HCT116 (cell line): ENCODE data around the gene KCNH6. TPM values are rescaled to one million over a fixed set of nuclear protein-coding genes. Genes with fewer than 3 reads are reported as not detected.

Experiments used
- ATF3 ChIP-seq: IDR thresholded peaks from 2 replicates; pipeline ENCODE4 v1.6.1; 2012
- CBX3 ChIP-seq: IDR thresholded peaks from 2 replicates; pipeline ENCODE4 v1.6.1; 2012; ENCODE audit warnings: low read depth
- EZH2phosphoT487 ChIP-seq: fragments of 200-600 bp; IDR thresholded peaks from 2 replicates; pipeline ENCODE4 v1.6.1; 2018; ENCODE audit warnings: antibody characterized with exemption, borderline replicate concordance
- POLR2AphosphoS5 ChIP-seq: IDR thresholded peaks from 2 replicates; pipeline ENCODE4 v1.6.1; 2011; ENCODE audit warnings: mild to moderate bottlenecking, low read depth, low read length, moderate library complexity
- RAD21 ChIP-seq: IDR thresholded peaks from 2 replicates; pipeline ENCODE4 v1.6.1; 2012; ENCODE audit warnings: low read depth, mild to moderate bottlenecking
- REST ChIP-seq: IDR thresholded peaks from 2 replicates; pipeline ENCODE4 v1.6.1; 2012; ENCODE audit warnings: low read depth
- SIN3A ChIP-seq: IDR thresholded peaks from 2 replicates; pipeline ENCODE4 v1.6.1; 2012; ENCODE audit warnings: low read depth
- total RNA-seq: library from RNA; stranded (reverse); gene quantifications from one replicate; pipeline ENCODE4 v1.2.1, GENCODE V29; 2021; ENCODE audit not compliant: unreplicated experiment
- TF ChIP-seq, protein P1 (sequence below): IDR thresholded peaks from 2 replicates; pipeline ENCODE4 v1.6.1; 2011; ENCODE audit warnings: mild to moderate bottlenecking, low read length, moderate library complexity; ENCODE audit not compliant: insufficient replicate concordance; ENCODE audit errors: extremely low read depth

Gene KCNH6
- total RNA-seq, 1 experiment from 2014 or later = not detected

DNA sequence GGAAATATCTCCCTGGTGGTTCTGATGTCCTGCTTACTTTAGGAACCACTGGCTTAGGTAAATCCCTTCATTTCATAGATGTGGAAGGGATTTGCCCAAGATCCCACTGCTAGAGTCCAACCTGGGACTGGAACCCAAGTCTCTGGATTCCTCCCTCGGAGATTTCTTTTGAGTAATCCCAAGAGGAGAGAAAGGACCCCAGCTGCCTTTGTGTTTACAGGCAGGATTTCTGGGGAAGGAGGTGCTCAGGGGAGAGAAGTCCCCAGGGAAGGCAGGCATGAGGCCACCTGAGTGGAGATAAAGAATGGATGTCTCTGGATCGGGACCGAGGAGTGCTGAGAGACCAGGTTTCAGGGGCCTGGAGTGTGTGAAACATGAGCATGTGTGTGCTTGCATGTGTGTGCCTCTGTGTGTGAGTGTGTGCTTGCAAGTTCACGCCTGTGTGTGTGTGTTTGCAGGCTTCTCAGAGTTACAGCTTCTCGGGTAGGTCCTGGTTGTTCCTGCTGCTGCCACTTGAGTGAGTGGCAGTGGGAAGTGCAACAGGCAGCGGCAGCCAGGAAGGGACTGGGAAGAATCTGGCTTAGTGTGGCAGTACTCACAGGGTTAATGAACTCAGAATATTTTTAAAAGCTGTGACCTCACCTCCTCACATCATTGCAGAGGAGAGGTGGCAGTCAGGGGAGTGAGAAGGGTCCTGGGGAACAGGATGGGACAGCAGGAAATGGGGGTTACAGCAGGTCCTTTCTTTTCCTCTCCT lies 2.2 kb downstream of the KCNH6 start (continued):
- no peak for TF ChIP-seq ATF3
- no peak for TF ChIP-seq REST
- TF ChIP-seq, protein P1, sequence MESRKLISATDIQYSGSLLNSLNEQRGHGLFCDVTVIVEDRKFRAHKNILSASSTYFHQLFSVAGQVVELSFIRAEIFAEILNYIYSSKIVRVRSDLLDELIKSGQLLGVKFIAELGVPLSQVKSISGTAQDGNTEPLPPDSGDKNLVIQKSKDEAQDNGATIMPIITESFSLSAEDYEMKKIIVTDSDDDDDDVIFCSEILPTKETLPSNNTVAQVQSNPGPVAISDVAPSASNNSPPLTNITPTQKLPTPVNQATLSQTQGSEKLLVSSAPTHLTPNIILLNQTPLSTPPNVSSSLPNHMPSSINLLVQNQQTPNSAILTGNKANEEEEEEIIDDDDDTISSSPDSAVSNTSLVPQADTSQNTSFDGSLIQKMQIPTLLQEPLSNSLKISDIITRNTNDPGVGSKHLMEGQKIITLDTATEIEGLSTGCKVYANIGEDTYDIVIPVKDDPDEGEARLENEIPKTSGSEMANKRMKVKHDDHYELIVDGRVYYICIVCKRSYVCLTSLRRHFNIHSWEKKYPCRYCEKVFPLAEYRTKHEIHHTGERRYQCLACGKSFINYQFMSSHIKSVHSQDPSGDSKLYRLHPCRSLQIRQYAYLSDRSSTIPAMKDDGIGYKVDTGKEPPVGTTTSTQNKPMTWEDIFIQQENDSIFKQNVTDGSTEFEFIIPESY = no peak
- no peak for TF ChIP-seq RAD21
- no peak for TF ChIP-seq SIN3A
- TF ChIP-seq POLR2AphosphoS5 = no peak
- no peak for TF ChIP-seq EZH2phosphoT487
- no peak for TF ChIP-seq CBX3
